Measurements from ENCODE around the gene FIGN. TPM values are rescaled to one million over a fixed set of nuclear protein-coding genes. Genes with fewer than 3 reads are reported as not detected.
A peak's percentile ranks its signal among the peaks of the same experiment; 100 is the strongest.

FIGN gene
- total RNA-seq, 1 experiment from 2014 or later, result 19.4 TPM

GRCh38 chr2:163613266-163613731 is 122.5 kb downstream of the FIGN start:
- Mint-ChIP-seq H3K36me3 (peaks cover 12% of the 10 kb centered on the region), H3K27ac (peak overlapping the region; percentile 17; the same call in 1 of the 2 replicates), H3K9me3 (no peaks in the 10 kb centered on the region), H3K27me3 (ENCODE audit: low read depth) (no peaks in the 10 kb centered on the region), H3K4me1 (peaks cover 10% of the 10 kb centered on the region), H3K4me3 (no peak overlapping the region)
- no peak for TF ChIP-seq NFYB (CRISPR knock-in tag; conservative IDR thresholded peaks at IDR 0.05; ENCODE audit: low read depth)
- TF ChIP-seq ESRRA (CRISPR knock-in tag; IDR thresholded peaks at IDR 0.05; ENCODE audit: borderline replicate concordance), result no peak
- TF ChIP-seq FOXJ3 (CRISPR knock-in tag; IDR thresholded peaks at IDR 0.05; ENCODE audit: borderline replicate concordance), result no peak
- no peak for TF ChIP-seq IRF1 (CRISPR knock-in tag; IDR thresholded peaks at IDR 0.05)
- no peak for TF ChIP-seq RORB (CRISPR knock-in tag; IDR thresholded peaks at IDR 0.05)
- no peak for TF ChIP-seq ZNF532 (CRISPR knock-in tag; IDR thresholded peaks at IDR 0.05; ENCODE audit: borderline replicate concordance)
- no peak for TF ChIP-seq FOXP4 (CRISPR knock-in tag; IDR thresholded peaks at IDR 0.05)
- no peak for TF ChIP-seq ZNF281 (CRISPR knock-in tag; IDR thresholded peaks at IDR 0.05)
- no peak for TF ChIP-seq ZNF232 (CRISPR knock-in tag; IDR thresholded peaks at IDR 0.05)
- no peak for TF ChIP-seq ZMAT4 (CRISPR knock-in tag; IDR thresholded peaks at IDR 0.05)
- no peak for TF ChIP-seq TEAD1 (CRISPR knock-in tag; IDR thresholded peaks at IDR 0.05)
- TF ChIP-seq CBFB (CRISPR knock-in tag; IDR thresholded peaks at IDR 0.05; ENCODE audit: low read depth), result no peak
- no peak for TF ChIP-seq FOXK1 (CRISPR knock-in tag; IDR thresholded peaks at IDR 0.05)
- no peak for TF ChIP-seq NFATC4 (CRISPR knock-in tag; IDR thresholded peaks at IDR 0.05)
- no peak for TF ChIP-seq ZNF396 (CRISPR knock-in tag; IDR thresholded peaks at IDR 0.05; ENCODE audit: borderline replicate concordance)
- no peak for TF ChIP-seq STAT6 (CRISPR knock-in tag; conservative IDR thresholded peaks at IDR 0.05; ENCODE audit: low read depth)
- no peak for TF ChIP-seq SOX15 (CRISPR knock-in tag; IDR thresholded peaks at IDR 0.05)
- no peak for TF ChIP-seq CREM (CRISPR knock-in tag; IDR thresholded peaks at IDR 0.05)
- no peak for TF ChIP-seq AR (CRISPR knock-in tag; IDR thresholded peaks at IDR 0.05)
- no peak for TF ChIP-seq SMAD4 (CRISPR knock-in tag; IDR thresholded peaks at IDR 0.05)
- POLR2A ChIA-PET, result interaction anchor here (0.6 kb wide), 1 partner anchor 98 kb away, joined by 4 read pairs; no protein-coding TSS in a partner anchor
- ATAC-seq (no peak; the same call in 1 of the 2 replicates), DNase-seq (ENCODE audit: low spot score) (no peak)
- CTCF ChIA-PET, result no interaction called here
